GM19468 (cell line): Measurements from ENCODE around the gene NLRP9.

ENCODE experiments used
- ATAC-seq: cut with Tn5 transposase; IDR thresholded peaks from one replicate; pipeline ENCODE4 v1.9.1; 2021; ENCODE audit warnings: mild to moderate bottlenecking, moderate library complexity, moderate number of reproducible peaks; ENCODE audit not compliant: unreplicated experiment; ENCODE audit errors: extremely low read depth

Gene NLRP9

GRCh38 chr19:55704494-55705245 is 33.5 kb downstream of the NLRP9 start:
- ATAC-seq = no peak

- ATAC-seq = no peak
These were observed 34.4 kb downstream of the NLRP9 start for GRCh38 chr19:55703790-55704215.

GRCh38 chr19:55702131-55702627 is 36.0 kb downstream of the NLRP9 start:
- no peak for ATAC-seq

GRCh38 chr19:55700813-55701212 is 37.4 kb downstream of the NLRP9 start:
- no peak for ATAC-seq

GRCh38 chr19:55699221-55699620 is 39.0 kb downstream of the NLRP9 start:
- ATAC-seq = no peak

GRCh38 chr19:55698256-55698655 is 39.9 kb downstream of the NLRP9 start:
- ATAC-seq = no peak

- ATAC-seq = no peak
These were observed 40.5 kb downstream of the NLRP9 start for GRCh38 chr19:55697698-55698097.

GRCh38 chr19:55697069-55697440 is 41.1 kb downstream of the NLRP9 start:
- no peak for ATAC-seq

GRCh38 chr19:55696301-55697068 is 41.7 kb downstream of the NLRP9 start:
- ATAC-seq = no peak

GRCh38 chr19:55695511-55696290 is 42.5 kb downstream of the NLRP9 start:
- no peak for ATAC-seq

- ATAC-seq = no peak
These were observed 43.3 kb downstream of the NLRP9 start for GRCh38 chr19:55694656-55695491.

GRCh38 chr19:55694241-55694655 is 44.0 kb downstream of the NLRP9 start:
- no peak for ATAC-seq

- ATAC-seq = no peak
These were observed 44.7 kb downstream of the NLRP9 start for GRCh38 chr19:55693336-55693974.

GRCh38 chr19:55692681-55693081 is 45.5 kb downstream of the NLRP9 start:
- no peak for ATAC-seq

GRCh38 chr19:55691561-55692481 is 46.4 kb downstream of the NLRP9 start:
- ATAC-seq = no peak

GRCh38 chr19:55690769-55691545 is 47.2 kb downstream of the NLRP9 start:
- ATAC-seq = no peak

GRCh38 chr19:55690109-55690768 is 48.0 kb downstream of the NLRP9 start:
- ATAC-seq = no peak
